H1 (cell line): ENCODE measurements around the gene UBE2O. TPM values are rescaled to one million over a fixed set of nuclear protein-coding genes. Genes with fewer than 3 reads are reported as not detected.

Experiments used
- CTCF ChIA-PET: fragments of 300-600 bp; sonication (Branson Sonifier 250); formaldehyde crosslinking; loops from one replicate; lab custom pipeline; 2021; ENCODE audit not compliant: partially characterized antibody; lab: Charles Lee
- POLR2A ChIA-PET: fragments of 300-600 bp; sonication (Branson Sonifier 250); formaldehyde crosslinking; loops from one replicate; lab custom pipeline; 2021; ENCODE audit warnings: inconsistent platforms; ENCODE audit not compliant: partially characterized antibody; lab: Charles Lee
- DNase-seq, 2 experiments: peaks; one replicate each; pipeline versions ENCODE4 v3.0.0 to v3.0.0-alpha.2; 2010 to 2022; ENCODE audit warnings: low spot score in 2 of 2, low read depth in 1 of 2, mixed read lengths in 1 of 2
- FAIRE-seq: peaks from 2 replicates; lab custom pipeline; 2011; peaks lifted over from hg19 to GRCh38; lab: Jason Lieb, UNC
- H2AFZ ChIP-seq: 2 replicates; pipeline ENCODE4 v1.8.1; 2012; ENCODE audit warnings: low read length, inconsistent platforms
- H2AK5ac ChIP-seq: 2 replicates; pipeline ENCODE4 v1.6.1; 2013; ENCODE audit warnings: low read depth, low read length
- H2BK120ac ChIP-seq: replicated peaks from 2 replicates; pipeline ENCODE3; 2013; ENCODE audit warnings: low read depth, low read length, inconsistent platforms
- H2BK12ac ChIP-seq: 2 replicates; pipeline ENCODE4 v1.6.1; 2013; ENCODE audit warnings: low read depth, low read length
- H2BK15ac ChIP-seq: 2 replicates; pipeline ENCODE4 v1.6.1; 2013; ENCODE audit warnings: low read length
- H2BK20ac ChIP-seq: 2 replicates; pipeline ENCODE4 v1.6.1; 2013; ENCODE audit warnings: low read length
- H2BK5ac ChIP-seq: 2 replicates; pipeline ENCODE4 v1.6.1; 2013; ENCODE audit warnings: low read depth, low read length
- H3K14ac ChIP-seq: 2 replicates; pipeline ENCODE4 v1.6.1; 2013; ENCODE audit warnings: inconsistent platforms; ENCODE audit not compliant: insufficient read length
- H3K18ac ChIP-seq: 2 replicates; pipeline ENCODE4 v1.6.1; 2013; ENCODE audit warnings: low read length; ENCODE audit errors: extremely low read depth
- H3K23ac ChIP-seq: 2 replicates; pipeline ENCODE4 v1.6.1; 2013; ENCODE audit warnings: inconsistent platforms; ENCODE audit not compliant: insufficient read length
- H3K23me2 ChIP-seq: 2 replicates; pipeline ENCODE4 v1.6.1; 2013; ENCODE audit warnings: low read depth, low read length
- H3K27ac ChIP-seq: 2 replicates; pipeline ENCODE4 v1.6.1; 2011; ENCODE audit warnings: low read depth, low read length, inconsistent platforms
- H3K27me3 ChIP-seq, 4 experiments: replicated peaks in 1 of 4; 1 replicate in 1 of 4; 2 replicates in 3 of 4; pipeline versions ENCODE4 v1.6.1 to v1.8.1; 2011 to 2013; ENCODE audit warnings: low read length in 3 of 4, mild to moderate bottlenecking in 3 of 4, inconsistent platforms in 2 of 4, mixed read lengths in 2 of 4, moderate library complexity in 1 of 4; ENCODE audit not compliant: control insufficient read depth in 3 of 4, insufficient read depth in 3 of 4; ENCODE audit errors: extremely low read depth in 1 of 4
- H3K36me3 ChIP-seq, 4 experiments: 2 replicates each; pipeline versions ENCODE4 v1.6.1 to v1.8.1; 2011 to 2013; ENCODE audit warnings: mild to moderate bottlenecking in 4 of 4, low read length in 3 of 4, moderate library complexity in 2 of 4, control low read depth in 1 of 4, inconsistent platforms in 1 of 4; ENCODE audit not compliant: insufficient read depth in 4 of 4, control insufficient read depth in 2 of 4
- H3K4ac ChIP-seq: replicated peaks from 2 replicates; pipeline ENCODE3; 2013; ENCODE audit warnings: low read length, low read depth, mixed read lengths, inconsistent platforms; ENCODE audit not compliant: insufficient read length
- H3K4me1 ChIP-seq, 4 experiments: replicated peaks in 1 of 4; 1 replicate in 1 of 4; 2 replicates in 3 of 4; pipeline versions ENCODE4 v1.6.1 to v1.8.1; 2011 to 2013; ENCODE audit warnings: low read length in 3 of 4, inconsistent platforms in 2 of 4, mixed read lengths in 1 of 4; ENCODE audit not compliant: insufficient read depth in 4 of 4, control insufficient read depth in 3 of 4
- H3K4me2 ChIP-seq, 2 experiments: 2 replicates each; pipeline versions ENCODE4 v1.6.1 to v1.8.1; 2011 to 2013; ENCODE audit warnings: low read depth in 2 of 2, low read length in 2 of 2, control low read depth in 1 of 2, inconsistent platforms in 1 of 2, mild to moderate bottlenecking in 1 of 2; ENCODE audit not compliant: insufficient read depth in 1 of 2
- H3K4me3 ChIP-seq, 4 experiments: fragments of 200-600, 300-600 bp in 1 of 4; sonication (generic), shearing (Covaris generic), sonication (Bioruptor Twin) in 1 of 4; 2 replicates each; pipeline versions ENCODE4 v1.5.1 to v1.8.1; 2011 to 2016; ENCODE audit warnings: low read length in 4 of 4, low read depth in 3 of 4, control low read depth in 2 of 4, inconsistent platforms in 2 of 4, mild to moderate bottlenecking in 2 of 4, mixed read lengths in 1 of 4, moderate library complexity in 1 of 4; ENCODE audit not compliant: insufficient read depth in 2 of 4; ENCODE audit errors: extremely low read depth in 1 of 4
- H3K56ac ChIP-seq: replicated peaks from 2 replicates; pipeline ENCODE3; 2013; ENCODE audit warnings: low read depth, mild to moderate bottlenecking, mixed read lengths, low read length, inconsistent platforms; ENCODE audit not compliant: insufficient read length
- H3K79me1 ChIP-seq: 2 replicates; pipeline ENCODE4 v1.6.1; 2013; ENCODE audit warnings: low read depth, low read length, control low read depth
- H3K79me2 ChIP-seq, 2 experiments: 2 replicates each; pipeline versions ENCODE4 v1.6.1 to v1.8.1; 2012 to 2013; ENCODE audit warnings: low read length in 2 of 2, mild to moderate bottlenecking in 2 of 2, inconsistent platforms in 1 of 2; ENCODE audit not compliant: insufficient read depth in 2 of 2, control insufficient read depth in 1 of 2
- H3K9ac ChIP-seq, 4 experiments: replicated peaks in 1 of 4; 1 replicate in 1 of 4; 2 replicates in 3 of 4; pipeline versions ENCODE4 v1.6.1 to v1.8.1; 2011 to 2013; ENCODE audit warnings: low read depth in 3 of 4, low read length in 3 of 4, control low read depth in 2 of 4, mild to moderate bottlenecking in 2 of 4, moderate library complexity in 2 of 4, inconsistent platforms in 1 of 4; ENCODE audit errors: extremely low read depth in 1 of 4
- H3K9me3 ChIP-seq, 2 experiments: 2 replicates each; pipeline versions ENCODE4 v1.6.1 to v1.8.1; 2012 to 2013; ENCODE audit warnings: mild to moderate bottlenecking in 2 of 2, moderate library complexity in 2 of 2, control low read depth in 1 of 2, inconsistent platforms in 1 of 2, low read depth in 1 of 2, low read length in 1 of 2, mixed read lengths in 1 of 2; ENCODE audit not compliant: insufficient read depth in 2 of 2
- H4K20me1 ChIP-seq, 2 experiments: replicated peaks in 1 of 2; 2 replicates each; pipeline versions ENCODE3 to v1.8.1; 2011 to 2013; ENCODE audit warnings: inconsistent platforms in 2 of 2, low read length in 2 of 2, mild to moderate bottlenecking in 1 of 2; ENCODE audit not compliant: insufficient read depth in 2 of 2, control insufficient read depth in 1 of 2
- H4K5ac ChIP-seq: 2 replicates; pipeline ENCODE4 v1.6.1; 2013; ENCODE audit warnings: low read length, low read depth, mixed read lengths, inconsistent platforms; ENCODE audit not compliant: insufficient read length
- H4K8ac ChIP-seq: 2 replicates; pipeline ENCODE4 v1.8.0; 2013; ENCODE audit warnings: mild to moderate bottlenecking, moderate library complexity, low read length, inconsistent platforms; ENCODE audit not compliant: insufficient read depth; ENCODE audit errors: extremely low read depth
- H4K91ac ChIP-seq: replicated peaks from 2 replicates; pipeline ENCODE3; 2013; ENCODE audit warnings: low read length, mixed read lengths, inconsistent platforms; ENCODE audit not compliant: insufficient read length
- EP300 ChIP-seq, 2 experiments: IDR thresholded peaks; 1 replicate in 1 of 2; 2 replicates in 1 of 2; pipeline ENCODE4 v1.6.1; 2011 to 2012; ENCODE audit warnings: low read depth in 2 of 2, low read length in 2 of 2, mild to moderate bottlenecking in 2 of 2, borderline replicate concordance in 1 of 2, inconsistent platforms in 1 of 2, moderate library complexity in 1 of 2
- HDAC2 ChIP-seq, 2 experiments: fragments of 300-600 bp in 1 of 2; sonication (generic) in 1 of 2; IDR thresholded peaks; 2 replicates each; pipeline ENCODE4 v1.6.1; 2011 to 2012; ENCODE audit warnings: low read depth in 2 of 2, low read length in 2 of 2, mild to moderate bottlenecking in 2 of 2, moderate library complexity in 2 of 2, borderline replicate concordance in 1 of 2, inconsistent platforms in 1 of 2
- POLR2A ChIP-seq, 2 experiments: IDR thresholded peaks; 1 replicate in 1 of 2; 2 replicates in 1 of 2; pipeline ENCODE4 v1.6.1; 2011; ENCODE audit warnings: low read depth in 2 of 2, low read length in 2 of 2, mild to moderate bottlenecking in 2 of 2; ENCODE audit errors: control extremely low read depth in 1 of 2
- POLR2AphosphoS5 ChIP-seq: IDR thresholded peaks from 2 replicates; pipeline ENCODE4 v1.6.1; 2011; ENCODE audit warnings: low read depth, low read length
- SP2 ChIP-seq: IDR thresholded peaks from 2 replicates; pipeline ENCODE4 v1.6.1; 2012; ENCODE audit warnings: mild to moderate bottlenecking, low read length, inconsistent platforms
- SP4 ChIP-seq: IDR thresholded peaks from 2 replicates; pipeline ENCODE4 v1.6.1; 2012; ENCODE audit warnings: low read length, inconsistent platforms
- WGBS, 2 experiments: shearing (Covaris generic) in 1 of 2; methylation state at CpG; one replicate each; pipeline versions ENCODE4 v1.1.6 to v1.1.7; 2013 to 2015; ENCODE audit warnings: low lambda C conversion rate in 2 of 2, mixed read lengths in 2 of 2, inconsistent platforms in 1 of 2, low coverage in 1 of 2, missing lambda C conversion rate in 1 of 2; ENCODE audit not compliant: insufficient replicate concordance in 2 of 2, insufficient coverage in 1 of 2, insufficient read length in 1 of 2; ENCODE audit errors: extremely low coverage in 1 of 2, missing lambda C conversion rate in 1 of 2; 5-methylcytosine and 5-hydroxymethylcytosine counted together
- polyA plus RNA-seq, 7 experiments: library from polyadenylated mRNA; depleted of rRNA in 3 of 7; stranded (reverse) in 5 of 7; unstranded in 2 of 7; fragments of >200 nt in 5 of 7; fragments of 200-250 nt in 2 of 7; gene quantifications; 1 replicate in 5 of 7; 2 replicates in 1 of 7; 4 replicates in 1 of 7; pipeline versions ENCODE4 v1.2.1 to v1.2.3, GENCODE V29; 2011 to 2013; ENCODE audit warnings: missing spikeins in 2 of 7, mixed read lengths in 2 of 7
- total RNA-seq: library from RNA; stranded (reverse); fragmentation: NEBNext Ultra II Directional; extraction: Animal tissue kit (Norgen Biotek cat#: 25700); gene quantifications from 2 replicates; pipeline ENCODE4 v1.2.1, GENCODE V29; 2021
- TF ChIP-seq, protein P1 (sequence below): IDR thresholded peaks from 2 replicates; pipeline ENCODE4 v1.6.1; 2012; ENCODE audit warnings: inconsistent platforms
- TF ChIP-seq, protein P2 (sequence below): IDR thresholded peaks from 2 replicates; pipeline ENCODE4 v1.6.1; 2011; ENCODE audit warnings: low read depth, mild to moderate bottlenecking, low read length; ENCODE audit not compliant: insufficient read depth

Gene UBE2O
- total and polyA plus RNA-seq, 2 of the 8 experiments (the other 6 are each of a cell fraction or from before 2014, with no cell fraction given) = 24.4 to 63.0 TPM

DNA sequence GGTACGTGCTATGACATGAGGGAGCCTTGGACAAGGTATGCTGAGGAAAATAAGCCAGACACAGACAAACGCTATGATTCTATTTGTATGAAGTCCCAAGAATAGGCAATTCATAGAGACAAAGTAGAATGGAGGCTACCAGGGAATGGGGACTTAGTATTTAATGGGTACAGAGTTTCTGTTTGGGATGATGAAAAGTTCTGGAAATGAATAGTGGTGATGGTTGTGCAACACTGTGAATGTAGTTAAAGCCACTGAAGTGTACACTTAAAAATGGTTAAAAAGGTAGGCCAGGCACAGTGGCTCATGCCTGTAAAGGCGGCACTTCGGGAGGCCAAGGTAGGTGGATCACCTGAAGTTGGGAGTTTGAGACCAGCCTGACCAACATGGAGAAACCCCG lies 102.5 kb downstream of the UBE2O start:
- POLR2A ChIA-PET = no interaction called here
- H3K79me2 ChIP-seq = peaks cover 0 to 10% of the 10 kb centered on the region in 2 experiments; a peak in 1 of 4 replicates
- WGBS, 2 experiments = 95% methylated on average over 5 of the region's 5 CpGs; no CpG with 5 or more reads in 1 of the 2 experiments

More for the DNA sequence above, 102.5 kb downstream of the UBE2O start:
- Histone ChIP-seq H3K4me2 (no peak overlapping the region), H3K4me1 (peaks cover 0 to 6% (median 0%) of the 10 kb centered on the region in 4 experiments; a peak in 3 of 7 replicates), H3K56ac (no peak overlapping the region), H3K4me3 (no peak overlapping the region), H4K20me1 (peaks cover 0 to 4% of the 10 kb centered on the region in 2 experiments), H3K27me3 (no peaks in the 10 kb centered on the region), H2AFZ (no peak overlapping the region), H4K91ac (no peak overlapping the region), H2BK120ac (no peak overlapping the region), H2BK12ac (no peak overlapping the region), H4K8ac (no peak overlapping the region), H3K23me2 (peaks cover 9% of the 10 kb centered on the region; the same call in 1 of the 2 replicates), H2BK5ac (no peak overlapping the region), H3K23ac (no peak overlapping the region), H3K14ac (no peak overlapping the region), H2BK15ac (no peak overlapping the region), H3K18ac (no peak overlapping the region), H3K4ac (no peak overlapping the region), H3K79me1 (peaks cover 4% of the 10 kb centered on the region; the same call in 1 of the 2 replicates), H4K5ac (no peak overlapping the region), H3K36me3 (peaks cover 2 to 16% (median 4%) of the 10 kb centered on the region in 4 experiments; a peak in 5 of 8 replicates), H3K27ac (no peak overlapping the region)
- FAIRE-seq (no peak), DNase-seq (no peak)
- CTCF ChIA-PET = interaction anchor here (29.3 kb wide), 1 partner anchor 36 kb away, joined by 635 read pairs; the partner anchor contains the start of gene SPHK1
- no peak for TF ChIP-seq EP300 (IDR thresholded peaks at IDR 0.05; ENCODE audit: borderline replicate concordance in 1 of 2, low read depth in 2 of 2, low read length in 2 of 2)
- no peak for TF ChIP-seq POLR2AphosphoS5
- no peak for TF ChIP-seq SP4
- TF ChIP-seq POLR2A (IDR thresholded peaks at IDR 0.05; ENCODE audit: control extremely low read depth in 1 of 2, low read depth in 2 of 2, low read length in 2 of 2) = no peak
- TF ChIP-seq, protein P1, sequence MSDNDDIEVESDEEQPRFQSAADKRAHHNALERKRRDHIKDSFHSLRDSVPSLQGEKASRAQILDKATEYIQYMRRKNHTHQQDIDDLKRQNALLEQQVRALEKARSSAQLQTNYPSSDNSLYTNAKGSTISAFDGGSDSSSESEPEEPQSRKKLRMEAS = no peak
- TF ChIP-seq, protein P2, sequence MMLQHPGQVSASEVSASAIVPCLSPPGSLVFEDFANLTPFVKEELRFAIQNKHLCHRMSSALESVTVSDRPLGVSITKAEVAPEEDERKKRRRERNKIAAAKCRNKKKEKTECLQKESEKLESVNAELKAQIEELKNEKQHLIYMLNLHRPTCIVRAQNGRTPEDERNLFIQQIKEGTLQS = no peak
- TF ChIP-seq SP2 = no peak
- no peak for TF ChIP-seq HDAC2 (IDR thresholded peaks at IDR 0.05; ENCODE audit: borderline replicate concordance in 1 of 2, low read depth in 2 of 2, low read length in 2 of 2)
- TF ChIP-seq, all 59 proteins: peak for 0
- Histone ChIP-seq H3K9me3 (no peaks in the 10 kb centered on the region), H3K9ac (no peak overlapping the region), H2AK5ac (no peak overlapping the region), H2BK20ac (no peak overlapping the region)
